Lung microvascular endothelial cell (primary cell): ENCODE data around the gene ADAM17. TPM values are rescaled to one million over a fixed set of nuclear protein-coding genes. Genes with fewer than 3 reads are reported as not detected.
"Not testable (repeated sequence)": the region's sequence is repeated elsewhere in the genome, so short reads cannot be mapped to it uniquely, and the experiment has no call there.

ENCODE experiments used
- DNase-seq, 2 donors: peaks; one replicate each; pipeline versions ENCODE4 v3.0.0 to v3.0.0-alpha.2; 2010; ENCODE audit warnings: low read depth in 2 of 2
- total RNA-seq: library from RNA; depleted of rRNA; stranded (reverse); fragments of >200 nt; gene quantifications from 2 replicates; pipeline ENCODE4 v1.2.1, GENCODE V29; 2014

ADAM17 gene
- total RNA-seq, 1 donor from 2014 or later, result 40.7 TPM

- DNase-seq, result no peak
Measured at GRCh38 chr2:9524291-9524690, 31.3 kb downstream of the ADAM17 start.

- peak in 1 of 2 donors; percentile 50 for DNase-seq
Measured at GRCh38 chr2:9519250-9519649, 36.4 kb downstream of the ADAM17 start.

- DNase-seq, result no peak
Measured at GRCh38 chr2:9518780-9519179, 36.9 kb downstream of the ADAM17 start.

GRCh38 chr2:9518163-9518562 is 37.5 kb downstream of the ADAM17 start:
- no peak for DNase-seq

GRCh38 chr2:9517118-9517782 is 38.4 kb downstream of the ADAM17 start:
- DNase-seq, result no peak

GRCh38 chr2:9513946-9514345 is 41.7 kb downstream of the ADAM17 start:
- DNase-seq, result not testable (repeated sequence)

GRCh38 chr2:9508931-9509330 is 46.7 kb downstream of the ADAM17 start:
- DNase-seq, result no peak

- DNase-seq, result peak in 1 of 2 donors; percentile 62
Measured at GRCh38 chr2:9498210-9498609, 57.4 kb downstream of the ADAM17 start.

GRCh38 chr2:9497017-9497416 is 58.6 kb downstream of the ADAM17 start:
- peak in 1 of 2 donors; percentile 14 for DNase-seq

GRCh38 chr2:9494081-9494480 is 61.5 kb downstream of the ADAM17 start:
- DNase-seq, result no peak

- no peak for DNase-seq
Measured at GRCh38 chr2:9493478-9493877, 62.2 kb downstream of the ADAM17 start.

- no peak for DNase-seq
Measured at GRCh38 chr2:9492927-9493326, 62.7 kb downstream of the ADAM17 start.

GRCh38 chr2:9490789-9491188 is 64.8 kb downstream of the ADAM17 start:
- DNase-seq, result no peak

- no peak for DNase-seq
Measured at GRCh38 chr2:9488583-9489547, 66.8 kb downstream of the ADAM17 start.

- DNase-seq, result no peak
Measured at GRCh38 chr2:9484533-9484932, 71.1 kb downstream of the ADAM17 start.

GRCh38 chr2:9483107-9483506 is 72.5 kb downstream of the ADAM17 start:
- DNase-seq, result no peak

- DNase-seq, result no peak
Measured at GRCh38 chr2:9480157-9480556, 75.5 kb downstream of the ADAM17 start.

GRCh38 chr2:9478526-9478925 is 77.1 kb downstream of the ADAM17 start:
- no peak for DNase-seq

GRCh38 chr2:9477914-9478313 is 77.7 kb downstream of the ADAM17 start:
- DNase-seq, result no peak

GRCh38 chr2:9474361-9475057 is 81.1 kb downstream of the ADAM17 start, which contains the start of gene IAH1:
TSS of gene IAH1 (plus strand) at chr2:9474551. CDS start at chr2:9474567, 16 bp downstream.
- DNase-seq, result peak; percentile 49 to 57

- DNase-seq, result peak in 1 of 2 donors; percentile 44
Measured at GRCh38 chr2:9473985-9474360, 81.7 kb downstream of the ADAM17 start.
